ENCODE measurements around the gene RAX.

DNA sequence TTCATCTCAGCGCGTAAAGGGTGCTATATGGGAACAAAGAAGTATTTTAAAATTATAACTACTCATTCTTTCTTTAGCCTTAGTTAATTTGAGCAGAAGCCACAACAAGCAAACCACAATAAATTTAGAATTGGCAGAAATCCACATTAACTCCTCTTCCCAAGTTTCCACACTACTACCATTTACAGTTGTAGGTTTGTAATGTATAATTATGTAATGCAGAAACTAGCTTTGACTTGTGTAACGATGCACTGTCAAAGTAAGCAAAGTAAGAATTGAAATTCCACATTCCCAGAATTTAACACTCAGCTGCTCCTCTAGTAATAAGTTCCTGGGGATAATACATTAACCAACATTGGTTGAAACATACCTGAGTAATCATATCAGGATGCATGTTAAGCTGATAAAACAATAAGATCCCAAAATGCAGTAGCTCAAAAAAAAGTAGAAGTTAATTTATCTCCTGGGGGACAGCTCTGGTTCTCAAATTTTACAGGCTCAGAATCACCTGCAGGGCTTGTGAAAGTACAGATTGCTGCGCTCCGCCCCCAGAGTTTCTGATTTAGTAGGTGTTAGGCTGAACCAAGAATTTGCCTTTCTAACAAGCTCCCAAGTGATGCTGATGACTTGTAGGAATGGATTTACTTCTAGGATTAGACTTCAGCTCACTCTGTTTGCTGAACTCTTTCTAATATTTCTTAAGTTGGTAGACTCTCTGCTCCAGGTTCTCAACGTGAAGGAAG lies 43.4 kb downstream of the RAX start:
- TF ChIP-seq CTCF (IDR thresholded peaks at IDR 0.05; ENCODE audit: low read depth, low read length, poor library complexity, severe bottlenecking) (no peak), EZH2phosphoT487 (IDR thresholded peaks at IDR 0.05; ENCODE audit: borderline replicate concordance, low read length) (no peak)

All from DOHH2 (cell line).